Kidney capillary endothelial cell (primary cell): ENCODE measurements around the gene SCYGR7.
"Not testable (repeated sequence)": the region's sequence is repeated elsewhere in the genome, so short reads cannot be mapped to it uniquely, and the experiment has no call there.

Experiments used
- DNase-seq: peaks from one replicate; pipeline ENCODE4 v3.0.0-alpha.2; 2018; ENCODE audit warnings: low spot score

The SCYGR7 gene

GRCh38 chr2:227728035-227728434 is at the start of gene SCYGR7:
Gene SCYGR7 (plus strand): TSS chr2:227728335. CDS start chr2:227728335, 0 bp downstream.
- no peak for DNase-seq

DNA sequence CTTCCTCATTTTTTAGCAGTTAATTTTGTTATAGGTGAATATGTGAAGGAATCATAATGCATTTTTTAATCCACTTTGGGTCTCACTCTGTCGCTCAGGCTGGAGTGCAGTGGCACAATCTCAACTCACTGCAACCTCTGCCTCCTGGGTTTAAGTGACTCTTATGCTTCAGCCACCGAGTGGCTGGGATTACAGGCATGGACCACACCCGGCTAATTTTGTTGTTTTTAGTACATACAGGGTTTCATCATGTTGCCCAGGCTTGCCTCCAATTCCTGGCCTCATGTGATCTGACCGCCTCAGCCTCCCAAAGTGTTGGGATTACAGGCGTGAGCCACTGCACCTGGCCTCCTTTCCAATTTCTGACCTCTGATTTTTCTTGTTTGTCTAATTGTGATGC is 43.9 kb upstream of the SCYGR7 start:
- DNase-seq = no peak

DNA sequence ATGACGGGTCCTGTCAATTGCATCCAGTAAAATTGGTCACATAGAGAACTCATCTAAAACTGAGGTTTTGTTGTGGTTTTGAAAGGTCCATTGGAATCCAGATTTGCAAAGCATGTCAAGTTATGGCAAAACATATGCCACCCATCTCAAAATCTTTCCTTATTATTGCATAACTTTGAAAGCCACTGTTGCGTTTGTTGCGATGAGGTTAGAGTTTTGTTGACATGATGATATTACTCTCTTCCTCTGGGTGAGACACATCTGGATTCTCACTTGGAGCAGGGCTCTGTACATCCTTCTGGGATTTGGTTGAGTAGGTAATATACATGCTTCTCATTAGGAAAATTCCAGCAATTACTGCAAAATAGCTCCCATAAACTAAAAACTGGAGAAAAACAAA is 40.9 kb upstream of the SCYGR7 start:
- DNase-seq = no peak

DNA sequence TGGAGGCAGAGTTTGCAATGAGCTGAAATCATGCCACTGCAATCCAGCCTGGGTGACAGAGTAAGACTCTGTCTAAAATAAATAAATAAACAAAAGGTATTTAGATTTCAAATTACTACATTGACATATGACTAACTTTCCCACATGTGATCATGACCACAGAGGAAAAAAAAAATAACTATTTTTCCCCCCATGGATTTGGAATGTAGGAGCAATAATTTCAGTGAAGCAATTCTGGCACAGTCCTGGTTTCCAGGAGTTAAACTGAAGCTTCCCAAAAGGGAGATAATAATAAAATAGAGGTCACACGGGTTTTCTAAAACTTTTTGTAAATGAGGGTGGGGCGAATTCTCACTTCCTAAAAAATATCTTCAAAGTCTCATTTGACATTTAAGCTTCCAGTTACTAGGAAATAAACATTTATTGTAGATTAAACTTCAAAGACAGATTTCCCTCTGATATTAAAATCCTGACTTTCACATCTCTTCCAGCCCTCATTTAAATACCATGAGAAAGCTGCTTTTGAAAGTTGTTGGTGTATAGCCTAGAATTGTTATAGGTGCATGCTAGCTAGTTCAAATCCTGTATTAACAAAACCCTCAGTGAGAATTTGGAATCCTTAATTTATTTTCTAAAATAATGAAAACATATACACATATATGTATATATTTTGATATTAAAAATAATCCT is 31.0 kb upstream of the SCYGR7 start:
- DNase-seq = no peak

DNA sequence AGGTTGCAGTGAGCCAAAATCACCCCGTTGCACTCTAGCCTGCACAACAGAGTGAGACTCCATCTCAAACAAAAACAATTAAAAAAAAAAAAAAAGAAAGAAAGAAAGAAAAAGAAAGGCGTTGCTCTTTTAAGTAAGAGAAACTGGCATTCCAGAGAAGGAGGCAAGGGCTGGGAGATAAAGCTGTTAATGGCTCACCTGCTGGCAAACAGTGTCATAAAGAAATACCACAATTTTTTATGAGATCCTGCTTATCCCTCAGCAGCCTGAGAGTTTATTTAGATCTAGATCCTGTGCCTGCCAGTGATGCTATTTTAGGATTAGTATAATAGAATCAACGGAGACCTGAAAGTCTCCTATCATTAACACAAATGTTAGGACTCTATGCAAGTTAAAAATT is 26.6 kb upstream of the SCYGR7 start:
- no peak for DNase-seq

DNA sequence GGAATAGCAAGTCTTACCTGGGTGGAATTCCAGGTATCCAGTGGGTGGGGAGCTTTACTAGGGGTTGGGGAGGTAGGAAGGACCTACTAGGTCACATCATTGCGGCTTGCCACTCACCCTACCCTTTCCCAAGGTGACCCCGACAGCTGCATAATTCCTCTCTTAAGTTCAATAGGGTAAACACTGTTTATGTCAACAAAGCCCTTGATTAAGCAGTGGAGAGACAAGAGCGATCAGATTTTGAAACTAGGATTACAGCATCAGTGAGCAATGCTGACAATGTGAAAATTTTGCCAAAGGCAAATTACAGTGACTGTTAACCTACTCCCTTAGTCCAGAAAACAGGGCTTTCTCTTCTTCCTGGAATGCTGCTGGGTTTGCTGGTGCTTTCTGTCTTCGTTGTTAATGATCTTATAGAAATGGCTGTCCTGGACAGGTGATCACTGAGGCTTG is 24.8 kb upstream of the SCYGR7 start:
- DNase-seq = no peak

GRCh38 chr2:227703961-227704360 is 24.2 kb upstream of the SCYGR7 start:
- no peak for DNase-seq

DNA sequence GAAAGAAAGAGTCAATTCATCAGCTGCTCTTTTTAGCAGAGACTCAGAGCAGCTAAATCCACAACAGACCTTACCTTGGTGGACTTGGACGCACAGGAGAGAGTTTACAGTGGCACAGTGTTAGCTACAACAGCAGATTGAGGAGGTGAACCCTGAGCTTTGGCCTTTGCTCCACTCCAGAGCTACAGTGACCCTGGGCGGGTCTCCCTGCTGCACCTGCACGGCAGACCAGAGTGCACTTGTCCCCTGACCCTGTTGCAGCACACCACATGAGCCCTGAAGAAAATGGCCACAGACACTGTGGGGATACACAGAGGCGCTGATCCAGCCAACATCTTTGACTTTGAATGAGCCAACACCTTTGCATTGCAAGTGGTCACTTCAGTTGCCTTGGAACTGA is 21.3 kb upstream of the SCYGR7 start:
- no peak for DNase-seq

- no peak for DNase-seq
These were observed 20.7 kb upstream of the SCYGR7 start for GRCh38 chr2:227707390-227707789.

DNA sequence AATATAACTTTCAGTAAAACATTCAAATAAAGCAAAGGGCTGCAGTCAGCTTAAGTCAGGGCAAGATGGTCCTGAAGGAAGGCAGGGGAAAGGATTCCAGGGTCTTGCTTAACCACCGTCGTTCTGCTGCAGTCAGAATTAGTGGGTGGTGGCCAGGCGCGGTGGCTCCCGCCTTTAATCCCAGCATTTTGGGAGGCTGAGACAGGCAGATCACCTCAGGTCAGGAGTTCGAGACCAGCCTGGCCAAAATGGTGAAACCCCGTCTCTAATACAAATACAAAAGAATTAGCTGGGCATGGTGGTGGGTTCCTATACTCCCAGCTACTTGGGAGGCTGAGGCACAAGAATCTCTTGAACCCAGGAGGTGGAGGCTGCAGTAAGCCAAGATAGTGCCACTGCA is 17.1 kb upstream of the SCYGR7 start:
- DNase-seq = no peak

GRCh38 chr2:227713291-227713690 is 14.8 kb upstream of the SCYGR7 start:
- no peak for DNase-seq

DNA sequence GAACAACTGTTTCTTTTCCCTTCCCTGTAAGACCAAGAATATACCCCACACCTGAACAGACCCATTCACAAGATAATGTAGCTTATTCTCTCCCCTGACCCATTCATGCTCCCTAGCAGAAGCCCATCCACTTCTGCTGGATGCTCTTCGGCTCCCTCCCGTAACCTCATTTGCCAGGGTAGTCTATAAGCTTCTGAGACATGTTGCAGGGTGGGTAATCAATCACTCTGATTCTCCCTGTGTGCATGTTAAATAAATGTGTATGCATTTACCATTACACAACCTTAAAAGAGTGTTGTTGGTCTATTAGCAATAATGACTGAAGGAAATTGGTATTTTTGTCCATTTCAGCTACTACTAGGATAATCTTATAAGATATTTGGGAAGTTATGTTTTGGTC is 11.6 kb upstream of the SCYGR7 start:
- no peak for DNase-seq

DNA sequence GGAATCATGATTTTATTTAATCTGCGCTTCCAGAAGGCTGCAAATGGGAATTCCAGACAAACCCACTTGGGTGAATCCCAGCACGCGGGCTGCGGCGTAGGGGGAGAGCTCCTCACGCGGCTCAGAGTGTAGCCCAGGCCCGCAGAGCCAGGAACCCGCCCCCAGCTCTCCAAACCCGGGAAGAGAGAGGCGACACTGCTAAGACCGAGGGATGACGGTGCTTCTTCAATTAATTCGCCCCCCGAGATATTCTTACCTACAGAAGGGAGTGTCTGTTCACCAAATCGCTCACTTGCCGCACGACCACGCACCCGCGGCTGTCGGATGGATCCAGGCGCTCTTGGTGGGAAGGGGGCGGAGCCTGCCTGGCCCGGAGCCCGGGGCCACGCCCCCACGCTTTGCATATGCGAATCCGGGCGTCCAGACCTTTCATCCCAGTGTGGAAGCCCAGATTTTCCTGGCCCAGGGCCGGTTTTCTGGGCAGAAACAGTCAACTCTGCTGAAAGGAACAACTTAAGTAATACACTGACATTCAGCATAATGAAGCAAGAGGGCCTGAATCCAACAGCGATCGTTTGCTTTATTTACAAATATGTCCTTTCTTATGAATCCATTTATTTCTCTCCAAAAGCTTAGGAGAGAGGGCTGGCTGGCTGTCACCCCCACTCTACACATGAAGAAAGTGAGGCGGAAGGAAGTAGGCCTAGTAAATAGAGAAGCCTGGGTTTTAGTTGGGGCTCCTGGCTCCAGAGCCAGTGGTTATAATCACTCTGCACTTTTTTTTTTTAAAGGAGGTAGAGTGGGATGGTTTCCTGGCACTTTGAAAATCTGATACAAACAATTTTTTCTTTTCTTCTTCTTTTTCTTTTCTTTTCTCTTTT is 10.2 kb upstream of the SCYGR7 start, which contains the start of gene SLC19A3:
SLC19A3 (minus strand) TSS at position 342 of the 881 bp plus-strand sequence. CDS start 15,710 bp downstream, outside the sequence.
- DNase-seq = peak; percentile 24

DNA sequence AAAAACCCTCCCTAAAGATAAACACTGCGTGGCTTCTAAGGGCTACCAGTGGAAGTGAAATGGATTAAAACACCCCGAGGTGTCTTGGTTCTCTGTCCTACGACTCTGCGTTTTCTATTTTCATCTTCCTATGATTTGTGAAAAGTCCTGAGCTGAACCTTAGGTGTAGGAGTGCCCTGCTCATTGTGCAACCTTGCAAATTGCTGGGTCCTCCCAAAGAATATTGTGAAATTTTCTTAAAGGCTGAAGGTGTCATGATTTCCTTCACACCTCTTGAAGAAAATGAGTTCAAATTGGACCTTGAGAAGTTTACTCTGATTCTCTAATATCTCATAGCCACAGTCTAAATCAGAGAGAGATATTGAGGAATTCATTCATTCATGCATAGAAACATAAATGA is 8.5 kb upstream of the SCYGR7 start:
- DNase-seq = no peak

DNA sequence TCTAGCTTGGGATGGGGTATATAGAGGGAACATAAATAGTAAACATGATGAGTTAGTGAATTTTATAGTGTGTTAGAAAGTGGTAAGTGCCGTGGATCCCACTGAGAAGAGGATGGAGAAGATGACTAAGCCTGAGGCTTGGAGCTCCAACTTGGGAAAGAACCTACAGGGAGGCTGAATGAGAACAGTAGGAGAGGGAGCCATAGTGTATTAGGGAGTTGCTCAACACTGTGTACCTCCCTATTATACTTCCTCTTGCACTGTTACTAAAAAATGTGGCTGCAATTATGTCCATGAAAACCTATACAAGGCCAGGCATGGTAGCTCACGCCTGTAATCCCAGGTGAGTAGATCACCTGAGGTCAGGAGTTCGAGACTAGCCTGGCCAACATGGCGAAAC is 7.5 kb upstream of the SCYGR7 start:
- no peak for DNase-seq

GRCh38 chr2:227722821-227723220 is 5.3 kb upstream of the SCYGR7 start:
- DNase-seq = not testable (repeated sequence)

DNA sequence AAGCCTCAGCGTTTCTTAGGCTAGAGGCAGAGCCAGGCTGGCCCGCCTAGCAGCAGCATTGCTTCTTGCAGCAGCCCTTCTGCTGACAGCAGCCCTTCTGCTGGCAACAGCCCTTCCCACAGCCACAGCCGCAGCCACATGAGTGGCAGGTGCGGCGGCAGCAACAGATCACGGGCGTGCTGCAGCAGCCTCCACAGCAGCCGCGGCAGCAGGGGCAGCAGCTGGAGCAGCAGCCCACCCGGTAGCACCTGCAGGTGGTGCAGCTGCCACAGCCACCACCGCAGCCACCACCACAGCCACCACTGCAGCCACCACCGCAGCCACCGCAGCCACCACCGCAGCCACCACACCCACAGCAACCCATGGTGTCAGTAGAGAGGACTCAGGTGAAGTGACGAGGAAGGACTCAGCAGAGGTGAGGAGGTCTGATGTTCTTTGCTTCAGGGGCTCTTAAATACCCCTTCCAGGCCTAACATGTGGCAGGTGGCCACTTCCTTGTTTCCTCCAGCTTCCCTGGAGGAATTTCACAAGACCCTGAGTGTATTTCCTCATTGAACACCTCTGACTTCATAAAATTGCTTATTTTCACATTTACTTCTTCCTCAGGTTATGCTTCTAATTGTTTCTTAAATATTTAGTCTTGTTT is 3.6 kb upstream of the SCYGR7 start, which contains the start of gene SCYGR6:
SCYGR6 (minus strand) TSS at position 364 of the 646 bp plus-strand sequence; CDS start at position 364, 0 bp downstream.
- no peak for DNase-seq

GRCh38 chr2:227739351-227739750 is 11.2 kb downstream of the SCYGR7 start:
- DNase-seq = no peak

DNA sequence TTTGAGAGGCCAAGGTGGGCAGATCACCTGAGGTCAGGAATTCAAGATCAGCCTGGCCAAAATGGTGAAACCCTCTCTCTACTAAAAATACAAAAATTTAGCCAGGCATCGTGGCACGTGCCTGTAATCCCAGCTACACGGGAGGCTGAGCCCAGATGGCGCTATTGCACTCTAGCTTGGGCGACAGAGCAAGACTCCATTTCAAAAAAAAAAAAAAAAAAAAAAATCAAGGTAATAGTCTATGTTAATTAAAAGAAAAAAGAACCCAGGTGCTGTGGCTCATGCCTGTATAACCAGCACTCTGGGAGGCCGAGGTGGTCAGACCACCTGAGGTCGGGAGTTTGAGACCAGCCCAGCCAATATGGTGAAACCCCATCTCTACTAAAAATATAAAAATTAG is 12.6 kb downstream of the SCYGR7 start:
- not testable (repeated sequence) for DNase-seq

DNA sequence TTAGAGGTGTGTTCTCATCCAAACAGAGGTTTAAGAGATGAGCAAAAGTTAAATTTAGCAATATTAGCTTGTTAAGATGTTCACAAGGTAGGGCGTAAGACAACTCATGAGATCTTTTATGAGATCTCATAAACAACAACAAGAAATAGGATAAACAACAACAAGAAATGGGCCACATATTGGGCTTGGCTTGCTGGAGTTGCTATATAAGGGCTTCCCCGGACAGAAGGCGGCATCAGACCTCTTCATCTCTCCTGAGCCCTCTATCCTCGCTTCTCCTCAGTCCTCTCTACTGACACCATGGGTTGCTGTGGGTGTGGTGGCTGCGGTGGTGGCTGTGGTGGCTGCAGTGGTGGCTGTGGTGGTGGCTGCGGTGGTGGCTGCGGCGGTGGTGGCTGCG is 17.5 kb downstream of the SCYGR7 start, which contains the start of gene SCYGR8:
SCYGR8 (plus strand) TSS at position 301 of the 400 bp plus-strand sequence; CDS start at position 301, 0 bp downstream.
- DNase-seq = no peak

GRCh38 chr2:227748079-227748478 is 19.9 kb downstream of the SCYGR7 start:
- no peak for DNase-seq

- not testable (repeated sequence) for DNase-seq
These were observed 28.1 kb downstream of the SCYGR7 start for GRCh38 chr2:227756261-227756660.
